ENCODE measurements around the gene CFAP77. TPM values are rescaled to one million over a fixed set of nuclear protein-coding genes. Genes with fewer than 3 reads are reported as not detected.
A peak's percentile ranks its signal among the peaks of the same experiment; 100 is the strongest.

The CFAP77 gene
- 0.64 TPM for total RNA-seq

GRCh38 chr9:132409828-132410528 is at the start of gene CFAP77:
TSS of gene CFAP77 (plus strand) at chr9:132410211. CDS start at chr9:132410272, 61 bp downstream.

GRCh38 chr9:132406554-132407122 is 3.4 kb upstream of the CFAP77 start, which contains the start of gene TTF1:
TSS of gene TTF1 (minus strand) at chr9:132406840. CDS start at chr9:132402821, 4,019 bp downstream.

GRCh38 chr9:132582276-132582785 is 172.3 kb downstream of the CFAP77 start, which contains the start of gene BARHL1:
TSS of gene BARHL1 (plus strand) at chr9:132582606. CDS start at chr9:132582798, 192 bp downstream.

Small RNA genes lying within 50 kb of the gene (small RNA-seq; reads per million reads assigned to genes)
- gene RNU5D-2P (ENCODE audit: low replicate concordance) = 3.5 reads per million, percentile 92 among the genes with 10 or more reads in this experiment

Other genes starting within 250 kb of the CFAP77 start
- gene NTNG2, start 248.2 kb upstream of the CFAP77 start, total RNA-seq = 4.0 TPM
- 62.4 TPM for gene SETX, start 55.2 kb upstream of the CFAP77 start, total RNA-seq
- 8.9 TPM for gene TTF1, start 3.4 kb upstream of the CFAP77 start, total RNA-seq
- not detected for gene BARHL1, start 172.4 kb downstream of the CFAP77 start, total RNA-seq

All from metanephros (tissue), 2 donors.